Suprapubic skin (tissue), 3 donors: ENCODE results near the gene DYNLT5.

Experiments
- CTCF ChIP-seq, 2 donors: fragments of 200-600 bp in 1 of 2; fragments of 450-650 bp in 1 of 2; sonication (generic) in 1 of 2; IDR thresholded peaks; one replicate each; pipeline ENCODE4 v1.5.1; 2016 to 2019; ENCODE audit warnings: antibody characterized with exemption in 2 of 2, mild to moderate bottlenecking in 1 of 2, moderate library complexity in 1 of 2
- EP300 ChIP-seq: sonication (generic); formaldehyde crosslinking; IDR thresholded peaks from one replicate; pipeline ENCODE4 v1.6.1; 2017; ENCODE audit warnings: antibody characterized with exemption
- POLR2A ChIP-seq, 2 donors: fragments of 450-650 bp; IDR thresholded peaks; one replicate each; pipeline ENCODE4 v1.6.1; 2017; ENCODE audit warnings: antibody characterized with exemption in 2 of 2, mild to moderate bottlenecking in 2 of 2, moderate library complexity in 2 of 2

- TF ChIP-seq POLR2A (IDR thresholded peaks at IDR 0.05) (no peak), CTCF (IDR thresholded peaks at IDR 0.05) (no peak), EP300 (no peak)
These were observed 72.5 kb downstream of the DYNLT5 start for GRCh38 chr1:66824771-66825170.
